Measurements from ENCODE around the gene ASB10. TPM values are rescaled to one million over a fixed set of nuclear protein-coding genes. Genes with fewer than 3 reads are reported as not detected.

The ASB10 gene
- total RNA-seq, 4 donors from 2014 or later: not detected

- no peak for TF ChIP-seq CTCF (IDR thresholded peaks at IDR 0.05)
- ATAC-seq (ENCODE audit: low FRiP score) (no peak), DNase-seq (ENCODE audit: low spot score) (no peak)
Observed at GRCh38 chr7:151195616-151196450, 8.8 kb upstream of the ASB10 start.

GRCh38 chr7:151194188-151194587 is 7.1 kb upstream of the ASB10 start:
- TF ChIP-seq CTCF (IDR thresholded peaks at IDR 0.05): no peak
- ATAC-seq (ENCODE audit: low FRiP score) (no peak), DNase-seq (ENCODE audit: low spot score) (no peak)

GRCh38 chr7:151193203-151193978 is 6.3 kb upstream of the ASB10 start:
- DNase-seq (ENCODE audit: low spot score) (no peak), ATAC-seq (ENCODE audit: low FRiP score) (no peak)
- no peak for TF ChIP-seq CTCF (IDR thresholded peaks at IDR 0.05)

GRCh38 chr7:151192002-151192539 is 5.0 kb upstream of the ASB10 start:
- DNase-seq (ENCODE audit: low spot score) (no peak), ATAC-seq (ENCODE audit: low FRiP score) (no peak)
- TF ChIP-seq CTCF (IDR thresholded peaks at IDR 0.05): no peak

- ATAC-seq (ENCODE audit: low FRiP score) (no peak), DNase-seq (ENCODE audit: low spot score) (no peak)
- no peak for TF ChIP-seq CTCF (IDR thresholded peaks at IDR 0.05)
Observed at GRCh38 chr7:151191544-151191943, 4.5 kb upstream of the ASB10 start.

GRCh38 chr7:151189038-151189437 is 2.0 kb upstream of the ASB10 start:
- no peak for TF ChIP-seq CTCF (IDR thresholded peaks at IDR 0.05)
- DNase-seq (ENCODE audit: low spot score) (no peak), ATAC-seq (ENCODE audit: low FRiP score) (no peak)

Data from omental fat pad (tissue), 4 donors.